Subcutaneous adipose tissue (tissue), 4 donors: ENCODE results near the gene LRP1. TPM values are rescaled to one million over a fixed set of nuclear protein-coding genes. Genes with fewer than 3 reads are reported as not detected.

Experiments used
- total RNA-seq, 4 donors: library from RNA; depleted of rRNA; stranded (reverse); fragments of >200 nt; gene quantifications; one replicate each; pipeline ENCODE4 v1.1.0, GENCODE V29; 2016
- TF ChIP-seq, protein P1 (sequence below): fragments of 450-650 bp; IDR thresholded peaks from one replicate; pipeline ENCODE4 v1.5.1; 2016; ENCODE audit warnings: low read depth, mild to moderate bottlenecking, control low read depth, antibody characterized with exemption, moderate library complexity

Gene LRP1
- total RNA-seq, 4 donors from 2014 or later, result 301 to 814 (median 762) TPM

- TF ChIP-seq, protein P1, sequence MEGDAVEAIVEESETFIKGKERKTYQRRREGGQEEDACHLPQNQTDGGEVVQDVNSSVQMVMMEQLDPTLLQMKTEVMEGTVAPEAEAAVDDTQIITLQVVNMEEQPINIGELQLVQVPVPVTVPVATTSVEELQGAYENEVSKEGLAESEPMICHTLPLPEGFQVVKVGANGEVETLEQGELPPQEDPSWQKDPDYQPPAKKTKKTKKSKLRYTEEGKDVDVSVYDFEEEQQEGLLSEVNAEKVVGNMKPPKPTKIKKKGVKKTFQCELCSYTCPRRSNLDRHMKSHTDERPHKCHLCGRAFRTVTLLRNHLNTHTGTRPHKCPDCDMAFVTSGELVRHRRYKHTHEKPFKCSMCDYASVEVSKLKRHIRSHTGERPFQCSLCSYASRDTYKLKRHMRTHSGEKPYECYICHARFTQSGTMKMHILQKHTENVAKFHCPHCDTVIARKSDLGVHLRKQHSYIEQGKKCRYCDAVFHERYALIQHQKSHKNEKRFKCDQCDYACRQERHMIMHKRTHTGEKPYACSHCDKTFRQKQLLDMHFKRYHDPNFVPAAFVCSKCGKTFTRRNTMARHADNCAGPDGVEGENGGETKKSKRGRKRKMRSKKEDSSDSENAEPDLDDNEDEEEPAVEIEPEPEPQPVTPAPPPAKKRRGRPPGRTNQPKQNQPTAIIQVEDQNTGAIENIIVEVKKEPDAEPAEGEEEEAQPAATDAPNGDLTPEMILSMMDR, result no peak
Observed at GRCh38 chr12:57103856-57104255, 24.4 kb upstream of the LRP1 start.

- TF ChIP-seq, protein P1, result no peak
Observed at GRCh38 chr12:57104292-57104910, 23.9 kb upstream of the LRP1 start.

DNA sequence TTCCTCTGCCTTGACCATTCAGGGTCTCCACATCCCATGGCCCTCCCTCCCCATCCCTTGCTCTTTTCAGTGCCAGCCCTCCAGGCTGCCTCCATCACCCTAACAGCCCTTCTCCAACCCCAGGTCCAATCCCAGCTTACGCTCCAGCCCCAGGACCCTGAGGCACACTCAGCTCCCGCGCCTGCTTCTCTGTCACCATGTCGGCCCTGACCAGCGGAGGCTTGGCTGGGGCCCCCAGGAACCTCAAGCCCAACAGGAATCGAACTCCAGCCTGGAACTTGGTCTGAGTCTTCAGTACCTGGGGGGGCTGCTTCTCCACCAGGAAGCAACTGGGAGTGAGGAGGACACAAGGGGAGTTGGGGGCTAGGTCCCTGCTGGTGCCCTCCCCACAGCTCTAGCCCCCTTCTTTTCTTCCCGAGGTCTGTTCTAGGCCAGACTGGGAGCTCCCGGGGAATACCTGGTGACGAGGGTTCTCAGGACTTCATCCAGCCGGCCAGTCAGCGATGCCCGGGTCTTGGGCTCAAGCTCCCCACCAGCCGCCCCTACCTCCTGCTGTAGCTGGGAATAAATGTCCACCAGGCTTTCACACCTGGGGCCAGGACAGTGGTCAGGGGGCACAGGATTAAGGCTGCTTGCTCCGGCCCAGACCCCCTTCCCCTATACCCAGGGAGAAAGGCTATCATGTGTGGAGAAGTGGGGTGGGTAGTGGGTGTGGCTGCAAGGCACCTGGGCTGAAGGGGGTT is 23.1 kb upstream of the LRP1 start:
- TF ChIP-seq, protein P1, result no peak

DNA sequence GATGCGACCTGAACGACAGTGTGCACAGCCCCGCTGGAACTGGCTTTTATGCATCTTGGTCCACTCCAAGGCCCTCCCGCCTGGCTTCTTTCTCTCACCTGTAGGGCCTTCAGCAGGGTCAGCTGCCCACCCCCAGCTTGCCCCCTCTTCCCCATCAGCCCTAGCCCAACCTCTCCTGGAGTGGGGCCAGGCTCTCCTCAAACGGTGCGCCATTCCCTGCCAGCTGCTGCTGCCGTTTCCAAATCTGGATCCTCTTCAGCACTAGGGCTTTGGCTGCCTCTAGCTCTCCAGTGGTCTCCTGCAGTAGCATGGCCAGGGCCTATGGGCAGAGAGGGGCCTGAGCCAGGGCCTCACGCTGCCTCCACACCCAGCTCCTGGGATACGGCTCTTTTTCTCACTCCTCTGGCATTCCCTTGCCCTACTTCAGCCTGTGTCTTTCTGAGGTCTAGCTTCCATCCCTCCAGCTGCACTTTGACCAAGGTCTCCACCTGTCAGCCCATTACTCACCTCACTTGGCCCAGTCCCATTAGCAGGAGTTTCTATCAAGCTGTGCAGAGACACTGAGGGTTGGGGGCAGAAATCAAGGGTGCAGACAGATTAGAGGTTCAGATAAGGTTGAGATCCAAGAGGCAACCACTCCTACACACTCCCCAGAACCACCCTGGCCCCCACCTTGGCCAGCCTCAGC is 22.1 kb upstream of the LRP1 start:
- TF ChIP-seq, protein P1, result no peak

DNA sequence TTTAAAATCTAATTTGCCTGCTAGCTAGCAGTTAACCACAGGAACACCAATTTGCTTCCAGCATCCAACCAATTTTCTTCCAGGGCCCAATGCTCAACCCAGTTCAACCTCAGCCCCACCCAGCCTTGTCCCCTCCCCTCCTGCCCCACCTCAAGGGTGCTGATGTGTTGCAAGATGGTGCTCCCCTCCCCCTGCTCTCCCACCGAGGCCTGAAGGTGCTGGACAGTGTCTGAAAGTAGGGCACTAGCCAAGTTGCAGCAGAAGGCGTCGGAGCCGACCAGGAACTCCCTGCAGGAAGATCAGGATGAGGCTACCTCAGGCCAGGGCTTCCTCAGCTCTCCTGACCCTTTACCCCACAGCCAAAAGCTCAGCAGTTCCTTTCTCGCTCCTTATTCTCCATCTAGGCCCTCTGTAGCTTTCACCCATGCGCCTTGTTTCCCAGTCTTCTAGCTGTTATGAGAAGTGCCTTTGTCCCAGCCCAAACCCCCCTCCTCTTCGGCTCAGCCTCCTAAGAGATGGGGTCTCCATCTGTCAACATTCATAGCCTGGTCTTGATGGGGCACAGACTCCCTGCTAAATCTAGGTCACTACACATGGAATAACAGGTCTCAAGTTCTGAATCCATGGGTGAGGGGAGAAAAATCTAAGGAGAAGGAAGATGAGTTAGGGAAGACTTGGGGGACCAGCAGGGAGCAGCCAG is 20.7 kb upstream of the LRP1 start:
- TF ChIP-seq, protein P1, result no peak

DNA sequence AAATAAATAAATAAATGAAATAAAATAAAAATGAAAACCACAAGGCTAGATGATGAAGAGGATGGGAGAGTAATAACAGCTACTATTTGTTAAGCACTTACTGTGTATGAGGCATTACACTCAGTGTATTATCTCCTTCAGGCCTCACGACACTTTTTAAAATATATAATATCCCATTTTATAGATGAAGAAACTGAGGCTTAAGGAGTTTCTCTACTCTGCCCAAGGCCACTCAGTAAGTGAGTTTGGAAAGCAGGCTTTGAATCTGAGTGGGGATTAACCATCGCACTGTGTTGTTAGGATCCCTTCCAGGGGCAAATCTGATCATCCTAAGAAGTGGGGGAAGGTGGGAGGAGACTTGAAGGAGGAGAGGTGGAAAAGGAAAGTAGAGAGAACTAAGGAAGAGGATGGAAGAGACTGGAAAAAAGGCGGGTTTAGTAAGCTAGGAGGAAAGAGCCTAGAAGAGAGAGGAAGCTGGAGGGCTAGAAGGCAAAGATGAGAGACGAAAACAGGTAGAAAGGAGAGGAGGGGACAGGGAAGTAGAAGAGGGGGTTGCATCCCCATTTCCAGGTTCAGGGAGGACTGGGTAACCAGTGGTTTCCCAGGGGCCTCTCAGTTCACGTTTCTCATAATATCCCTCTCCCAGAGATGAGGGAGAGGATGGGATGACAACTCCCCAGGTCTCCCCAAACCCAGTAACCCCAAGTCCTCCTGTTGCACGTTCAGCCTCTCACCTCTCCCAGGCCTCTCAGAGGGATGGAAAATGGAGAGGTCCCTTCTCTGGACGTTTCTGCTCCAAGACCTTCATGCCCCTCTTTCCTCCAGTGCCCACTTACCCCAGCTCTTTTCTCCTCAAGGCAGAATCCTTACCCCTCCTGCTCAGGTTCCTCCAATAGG is 18.8 kb upstream of the LRP1 start:
- TF ChIP-seq, protein P1, result no peak
